ENCODE measurements around the gene ASB14.
A peak's percentile ranks its signal among the peaks of the same experiment; 100 is the strongest.
"Not testable (repeated sequence)": the region's sequence is repeated elsewhere in the genome, so short reads cannot be mapped to it uniquely, and the experiment has no call there.

ASB14 gene

GRCh38 chr3:57309769-57310360 lies 17.4 kb upstream of the ASB14 start (continued):
- TF ChIP-seq PRDM2 (tag by site-specific recombination; IDR thresholded peaks at IDR 0.05; ENCODE audit: borderline replicate concordance) (no peak), ZNF324 (tag by site-specific recombination; IDR thresholded peaks at IDR 0.05) (no peak)

GRCh38 chr3:57303520-57303919 lies 11.0 kb upstream of the ASB14 start:
- H3K4me3 ChIP-seq (ENCODE audit: low read depth, low read length); H3K4me1 ChIP-seq (ENCODE audit: control insufficient read depth, insufficient read depth, low read length); H3K27ac ChIP-seq (ENCODE audit: extremely low read depth, low read depth, low read length); CTCF ChIA-PET; POLR2A ChIA-PET; H3K36me3 ChIP-seq (ENCODE audit: control insufficient read depth in 2 of 2, insufficient read depth in 1 of 2, low read length in 2 of 2); H3K9me3 ChIP-seq (ENCODE audit: control insufficient read depth, insufficient read depth, low read depth, low read length): not testable (repeated sequence)

- H3K36me3 ChIP-seq (ENCODE audit: control insufficient read depth in 2 of 2, insufficient read depth in 1 of 2, low read length in 2 of 2) = no peaks in the 10 kb centered on the region
- POLR2A ChIA-PET = interaction anchor here (0.7 kb wide), 1 partner anchor 18 kb away, joined by 4 read pairs; no protein-coding TSS in a partner anchor
- no peak overlapping the region for H3K4me3 ChIP-seq (ENCODE audit: low read depth, low read length)
- no peaks in the 10 kb centered on the region for H3K9me3 ChIP-seq (ENCODE audit: control insufficient read depth, insufficient read depth, low read depth, low read length)
- TF ChIP-seq ZFP37 (tag by site-specific recombination; IDR thresholded peaks at IDR 0.05) = 0 out of 2 replicates have a peak, but pooled peaks have one; percentile 20
- TF ChIP-seq TRIM28 (IDR thresholded peaks at IDR 0.05; ENCODE audit: borderline replicate concordance, low read length) = no peak
- H3K4me1 ChIP-seq (ENCODE audit: control insufficient read depth, insufficient read depth, low read length) = no peaks in the 10 kb centered on the region
- no peak overlapping the region for H3K27ac ChIP-seq (ENCODE audit: extremely low read depth, low read depth, low read length)
- CTCF ChIA-PET = no interaction called here
These were observed 5.6 kb upstream of the ASB14 start for GRCh38 chr3:57298041-57298440.

GRCh38 chr3:57292897-57293526 lies 527 bp upstream of the ASB14 start:
- no peak for TF ChIP-seq ZNF549 (tag by site-specific recombination; IDR thresholded peaks at IDR 0.05)
- TF ChIP-seq YY2 (tag by site-specific recombination; IDR thresholded peaks at IDR 0.05) = no peak
- no peak for TF ChIP-seq ZNF626 (tag by site-specific recombination; IDR thresholded peaks at IDR 0.05)
- TF ChIP-seq ZBTB49 (tag by site-specific recombination; IDR thresholded peaks at IDR 0.05; ENCODE audit: low read depth) = no peak
- no peak for TF ChIP-seq ZNF2 (tag by site-specific recombination; IDR thresholded peaks at IDR 0.05)
- TF ChIP-seq ZNF248 (tag by site-specific recombination; IDR thresholded peaks at IDR 0.05) = no peak
- TF ChIP-seq ZNF292 (tag by site-specific recombination; IDR thresholded peaks at IDR 0.05; ENCODE audit: borderline replicate concordance, low read depth) = no peak
- no peak for TF ChIP-seq MYNN (tag by site-specific recombination; IDR thresholded peaks at IDR 0.05; ENCODE audit: borderline replicate concordance)
- TF ChIP-seq EGR2 (tag by site-specific recombination; IDR thresholded peaks at IDR 0.05; ENCODE audit: low read depth) = no peak
- Histone ChIP-seq H3K4me3 (ENCODE audit: low read depth, low read length) (no peak overlapping the region), H3K9me3 (ENCODE audit: control insufficient read depth, insufficient read depth, low read depth, low read length) (no peaks in the 10 kb centered on the region), H3K4me1 (ENCODE audit: control insufficient read depth, insufficient read depth, low read length) (no peaks in the 10 kb centered on the region), H3K27ac (ENCODE audit: extremely low read depth, low read depth, low read length) (no peak overlapping the region), H3K36me3 (ENCODE audit: control insufficient read depth in 2 of 2, insufficient read depth in 1 of 2, low read length in 2 of 2) (no peaks in the 10 kb centered on the region)
- CTCF ChIA-PET = no interaction called here
- POLR2A ChIA-PET = no interaction called here

Data from HEK293 (cell line).